Measurements from ENCODE around the gene REM2.

DNA sequence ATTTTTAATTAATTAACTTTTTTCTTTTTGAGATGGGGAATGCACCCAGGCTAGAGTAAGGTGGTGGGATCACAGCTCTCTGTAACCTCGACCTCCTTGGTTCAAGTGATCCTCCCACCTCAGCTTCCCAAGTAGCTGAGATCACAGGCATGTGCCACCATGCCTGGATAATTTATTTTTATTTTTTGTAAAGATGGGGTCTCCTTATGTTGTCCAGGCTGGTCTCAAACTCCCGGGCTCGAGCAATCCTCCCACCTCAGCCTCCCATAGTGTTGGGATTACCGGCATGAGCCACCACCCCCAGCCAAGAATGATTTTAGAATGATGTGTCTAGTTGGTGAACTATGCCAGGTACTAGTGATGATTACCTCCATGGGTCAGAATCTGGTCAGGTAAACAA is 18.0 kb upstream of the REM2 start:
- TF ChIP-seq EZH2 (optimal IDR thresholded peaks at IDR 0.05; ENCODE audit: low read depth, low read length), result no peak
- TF ChIP-seq, protein P1, sequence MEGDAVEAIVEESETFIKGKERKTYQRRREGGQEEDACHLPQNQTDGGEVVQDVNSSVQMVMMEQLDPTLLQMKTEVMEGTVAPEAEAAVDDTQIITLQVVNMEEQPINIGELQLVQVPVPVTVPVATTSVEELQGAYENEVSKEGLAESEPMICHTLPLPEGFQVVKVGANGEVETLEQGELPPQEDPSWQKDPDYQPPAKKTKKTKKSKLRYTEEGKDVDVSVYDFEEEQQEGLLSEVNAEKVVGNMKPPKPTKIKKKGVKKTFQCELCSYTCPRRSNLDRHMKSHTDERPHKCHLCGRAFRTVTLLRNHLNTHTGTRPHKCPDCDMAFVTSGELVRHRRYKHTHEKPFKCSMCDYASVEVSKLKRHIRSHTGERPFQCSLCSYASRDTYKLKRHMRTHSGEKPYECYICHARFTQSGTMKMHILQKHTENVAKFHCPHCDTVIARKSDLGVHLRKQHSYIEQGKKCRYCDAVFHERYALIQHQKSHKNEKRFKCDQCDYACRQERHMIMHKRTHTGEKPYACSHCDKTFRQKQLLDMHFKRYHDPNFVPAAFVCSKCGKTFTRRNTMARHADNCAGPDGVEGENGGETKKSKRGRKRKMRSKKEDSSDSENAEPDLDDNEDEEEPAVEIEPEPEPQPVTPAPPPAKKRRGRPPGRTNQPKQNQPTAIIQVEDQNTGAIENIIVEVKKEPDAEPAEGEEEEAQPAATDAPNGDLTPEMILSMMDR (IDR thresholded peaks at IDR 0.05; ENCODE audit: low read length), result no peak
